Activated CD8-positive, alpha-beta T cell treated with anti-CD3 and anti-CD28 coated beads, Interleukin-2, amount 10 ng/mL, durations not matched to agents 7 days and 5 days (primary cell): ENCODE measurements around the gene SIGLEC10. TPM values are rescaled to one million over a fixed set of nuclear protein-coding genes. Genes with fewer than 3 reads are reported as not detected.
"Not testable (repeated sequence)": the region's sequence is repeated elsewhere in the genome, so short reads cannot be mapped to it uniquely, and the experiment has no call there.

Experiments
- ATAC-seq: fragments of 150-1000 bp; cut with Tn5 transposase; one replicate; pipeline ENCODE4 v1.10.0; 2021; ENCODE audit warnings: moderate library complexity
- CTCF ChIA-PET: fragments of 350-600 bp; sonication (Branson Sonifier 250); formaldehyde crosslinking; loops from one replicate; lab custom pipeline; 2021; ENCODE audit warnings: antibody characterized with exemption; lab: Charles Lee
- POLR2A ChIA-PET: fragments of 350-600 bp; sonication (Branson Sonifier 250); formaldehyde crosslinking; loops from one replicate; lab custom pipeline; 2021; ENCODE audit warnings: antibody characterized with exemption; lab: Charles Lee
- DNase-seq: peaks from one replicate; pipeline ENCODE4 v3.0.0-alpha.2; 2020
- H3K27ac Mint-ChIP-seq: one replicate; pipeline ENCODE4 v1.8.0; 2021; ENCODE audit warnings: mild to moderate bottlenecking, mixed read lengths
- H3K27me3 Mint-ChIP-seq: one replicate; pipeline ENCODE4 v1.8.0; 2021; ENCODE audit warnings: low read depth, mixed read lengths
- H3K36me3 Mint-ChIP-seq: one replicate; pipeline ENCODE4 v1.8.0; 2021; ENCODE audit warnings: low read depth, mixed read lengths
- H3K4me1 Mint-ChIP-seq: one replicate; pipeline ENCODE4 v1.8.0; 2021; ENCODE audit warnings: low read depth, mixed read lengths
- H3K4me3 Mint-ChIP-seq: one replicate; pipeline ENCODE4 v1.8.0; 2021; ENCODE audit warnings: mild to moderate bottlenecking, mixed read lengths
- H3K9me3 Mint-ChIP-seq: one replicate; pipeline ENCODE4 v1.8.0; 2022; ENCODE audit warnings: mixed read lengths; ENCODE audit not compliant: insufficient read depth
- total RNA-seq, 2 experiments: library from RNA; stranded (reverse); gene quantifications; one replicate each; pipeline ENCODE4 v1.2.3, GENCODE V29; 2021

SIGLEC10 gene
- total RNA-seq, 2 experiments from 2014 or later = 0.83 to 0.92 TPM

- ChIA-PET POLR2A (no interaction called here), CTCF (no interaction called here)
- H3K27me3 Mint-ChIP-seq = peaks cover 9% of the 10 kb centered on the region
- no peak overlapping the region for H3K27ac Mint-ChIP-seq
- DNase-seq = no peak
- no peak overlapping the region for H3K4me3 Mint-ChIP-seq
- no peak for ATAC-seq
- no peaks in the 10 kb centered on the region for H3K4me1 Mint-ChIP-seq
- H3K9me3 Mint-ChIP-seq = no peaks in the 10 kb centered on the region
- H3K36me3 Mint-ChIP-seq = no peaks in the 10 kb centered on the region
These were observed 15.6 kb upstream of the SIGLEC10 start for GRCh38 chr19:51433043-51433442.

GRCh38 chr19:51431124-51431523 is 13.7 kb upstream of the SIGLEC10 start:
- H3K36me3 Mint-ChIP-seq = no peaks in the 10 kb centered on the region
- ATAC-seq (no peak), DNase-seq (no peak)
- no peaks in the 10 kb centered on the region for H3K9me3 Mint-ChIP-seq
- H3K27ac Mint-ChIP-seq = no peak overlapping the region
- ChIA-PET CTCF (no interaction called here), POLR2A (no interaction called here)
- no peaks in the 10 kb centered on the region for H3K4me1 Mint-ChIP-seq
- H3K4me3 Mint-ChIP-seq = no peak overlapping the region
- peaks cover 10% of the 10 kb centered on the region for H3K27me3 Mint-ChIP-seq

GRCh38 chr19:51430221-51430620 is 12.8 kb upstream of the SIGLEC10 start:
- CTCF ChIA-PET = no interaction called here
- H3K27me3 Mint-ChIP-seq = peaks cover 12% of the 10 kb centered on the region
- H3K4me3 Mint-ChIP-seq = no peak overlapping the region
- DNase-seq (no peak), ATAC-seq (no peak)
- H3K4me1 Mint-ChIP-seq = no peaks in the 10 kb centered on the region
- H3K27ac Mint-ChIP-seq = no peak overlapping the region
- H3K9me3 Mint-ChIP-seq = no peaks in the 10 kb centered on the region
- H3K36me3 Mint-ChIP-seq = no peaks in the 10 kb centered on the region
- POLR2A ChIA-PET = no interaction called here

- ATAC-seq (no peak), DNase-seq (no peak)
- peaks cover 14% of the 10 kb centered on the region for H3K27me3 Mint-ChIP-seq
- H3K27ac Mint-ChIP-seq = no peak overlapping the region
- H3K36me3 Mint-ChIP-seq = no peaks in the 10 kb centered on the region
- no peaks in the 10 kb centered on the region for H3K4me1 Mint-ChIP-seq
- no peak overlapping the region for H3K4me3 Mint-ChIP-seq
- ChIA-PET POLR2A (interaction anchor here (0.8 kb wide), 1 partner anchor 9 kb away, joined by 3 read pairs; the partner anchor contains the start of gene SIGLEC10), CTCF (interaction anchor here (1.2 kb wide), 1 partner anchor 230 kb away, joined by 5 read pairs; no protein-coding TSS in a partner anchor)
- H3K9me3 Mint-ChIP-seq = no peaks in the 10 kb centered on the region
These were observed 9.8 kb upstream of the SIGLEC10 start for GRCh38 chr19:51427201-51427600.

- ChIA-PET POLR2A (no interaction called here), CTCF (interaction anchor here (0.5 to 6.7 kb wide), 18 partner anchors 12 to 239 kb away, joined by 3 to 74 read pairs (median 4); partner anchors contain the start of gene NKG7)
- Mint-ChIP-seq H3K9me3 (no peaks in the 10 kb centered on the region), H3K36me3 (no peaks in the 10 kb centered on the region), H3K27me3 (peaks cover 21% of the 10 kb centered on the region), H3K4me1 (peaks cover 17% of the 10 kb centered on the region), H3K27ac (no peak overlapping the region), H3K4me3 (no peak overlapping the region)
- DNase-seq (peak; percentile 91), ATAC-seq (peak; percentile 81)
These were observed 4.6 kb upstream of the SIGLEC10 start for GRCh38 chr19:51422053-51422448.

- ChIA-PET POLR2A (no interaction called here), CTCF (interaction anchor here (0.5 to 6.7 kb wide), 21 partner anchors 11 to 240 kb away, joined by 3 to 74 read pairs (median 4); partner anchors contain the start of gene NKG7)
- Mint-ChIP-seq H3K36me3 (no peaks in the 10 kb centered on the region), H3K27me3 (peaks cover 19% of the 10 kb centered on the region), H3K27ac (no peak overlapping the region), H3K9me3 (no peaks in the 10 kb centered on the region), H3K4me1 (peaks cover 23% of the 10 kb centered on the region), H3K4me3 (no peak overlapping the region)
- DNase-seq (no peak), ATAC-seq (no peak)
These were observed 4.0 kb upstream of the SIGLEC10 start for GRCh38 chr19:51421229-51422052.

- H3K4me3 Mint-ChIP-seq, H3K9me3 Mint-ChIP-seq, H3K27ac Mint-ChIP-seq, POLR2A ChIA-PET, ATAC-seq, H3K36me3 Mint-ChIP-seq, DNase-seq: not testable (repeated sequence)
- CTCF ChIA-PET = interaction anchor here (0.7 to 6.7 kb wide), 9 partner anchors 9 to 221 kb away, joined by 3 to 74 read pairs (median 5); no protein-coding TSS in a partner anchor
- Mint-ChIP-seq H3K4me1 (peaks cover 23% of the 10 kb centered on the region), H3K27me3 (peaks cover 16% of the 10 kb centered on the region)
These were observed 3.1 kb upstream of the SIGLEC10 start for GRCh38 chr19:51420511-51420910.

- POLR2A ChIA-PET = interaction anchor here (2.2 kb wide), 1 partner anchor 24 kb away, joined by 11 read pairs; no protein-coding TSS in a partner anchor
- peaks cover 23% of the 10 kb centered on the region for H3K4me1 Mint-ChIP-seq
- ATAC-seq (no peak), DNase-seq (no peak)
- H3K9me3 Mint-ChIP-seq = no peaks in the 10 kb centered on the region
- no peaks in the 10 kb centered on the region for H3K36me3 Mint-ChIP-seq
- peaks cover 16% of the 10 kb centered on the region for H3K27me3 Mint-ChIP-seq
- CTCF ChIA-PET = interaction anchor here (1.1 to 6.7 kb wide), 4 partner anchors 10 to 238 kb away, joined by 3 to 74 read pairs (median 5); no protein-coding TSS in a partner anchor
- H3K27ac Mint-ChIP-seq = no peak overlapping the region
- no peak overlapping the region for H3K4me3 Mint-ChIP-seq
These were observed 1.3 kb upstream of the SIGLEC10 start for GRCh38 chr19:51418707-51419106.

- ChIA-PET CTCF (interaction anchor here (0.6 to 6.7 kb wide), 9 partner anchors 19 to 242 kb away, joined by 3 to 74 read pairs (median 5); no protein-coding TSS in a partner anchor), POLR2A (interaction anchor here (1.2 to 2.2 kb wide), 2 partner anchors 10 to 23 kb away, joined by 3 to 11 read pairs; no protein-coding TSS in a partner anchor)
- Mint-ChIP-seq H3K27me3 (peaks cover 14% of the 10 kb centered on the region), H3K27ac (no peak overlapping the region), H3K9me3 (no peaks in the 10 kb centered on the region), H3K4me1 (peaks cover 23% of the 10 kb centered on the region), H3K36me3 (no peaks in the 10 kb centered on the region), H3K4me3 (no peak overlapping the region)
- ATAC-seq = no peak
- DNase-seq = no peak
These were observed 342 bp upstream of the SIGLEC10 start for GRCh38 chr19:51417810-51418157.

- H3K27ac Mint-ChIP-seq, ATAC-seq, H3K36me3 Mint-ChIP-seq, DNase-seq, H3K4me3 Mint-ChIP-seq, H3K9me3 Mint-ChIP-seq: not testable (repeated sequence)
- H3K27me3 Mint-ChIP-seq = peaks cover 11% of the 10 kb centered on the region
- ChIA-PET CTCF (interaction anchor here (1.0 to 6.7 kb wide), 5 partner anchors 18 to 245 kb away, joined by 3 to 74 read pairs (median 5); no protein-coding TSS in a partner anchor), POLR2A (interaction anchor here (2.2 kb wide), 1 partner anchor 22 kb away, joined by 11 read pairs; no protein-coding TSS in a partner anchor)
- H3K4me1 Mint-ChIP-seq = peaks cover 20% of the 10 kb centered on the region
These were observed 1.0 kb downstream of the SIGLEC10 start for GRCh38 chr19:51416422-51416821.

GRCh38 chr19:51415187-51415586 is 2.3 kb downstream of the SIGLEC10 start:
- H3K36me3 Mint-ChIP-seq = no peaks in the 10 kb centered on the region
- POLR2A ChIA-PET = no interaction called here
- ATAC-seq (no peak), DNase-seq (no peak)
- CTCF ChIA-PET = no interaction called here
- no peak overlapping the region for H3K27ac Mint-ChIP-seq
- peaks cover 14% of the 10 kb centered on the region for H3K4me1 Mint-ChIP-seq
- H3K9me3 Mint-ChIP-seq = no peaks in the 10 kb centered on the region
- H3K4me3 Mint-ChIP-seq = no peak overlapping the region
- peaks cover 11% of the 10 kb centered on the region for H3K27me3 Mint-ChIP-seq
